ENCODE measurements around the gene ABCB8. TPM values are rescaled to one million over a fixed set of nuclear protein-coding genes. Genes with fewer than 3 reads are reported as not detected.

The ABCB8 gene
- total and polyA plus RNA-seq, 2 donors (not counting 1 experiment from before 2014, with no cell fraction given): 41.4 to 69.7 TPM

Other genes with a start within 250 kb of the ABCB8 start
- 0.25 and 0.73 TPM in 2 replicates for gene TMEM176B, start 228.1 kb upstream of the ABCB8 start, total RNA-seq
- gene TMEM176B, start 228.1 kb upstream of the ABCB8 start, polyA plus RNA-seq: 0.76 and 1.4 TPM in 2 replicates
- not detected in 2 replicates for gene TMEM176A, start 227.7 kb upstream of the ABCB8 start, total RNA-seq
- gene TMEM176A, start 227.7 kb upstream of the ABCB8 start, polyA plus RNA-seq: 0.22 and 1.1 TPM in 2 replicates
- not detected in 2 replicates for gene AOC1, start 175.9 kb upstream of the ABCB8 start, total RNA-seq
- gene AOC1, start 175.9 kb upstream of the ABCB8 start, polyA plus RNA-seq: 0.07 TPM in 1 of 2 replicates, not detected in the other
- 0.86 and 0.87 TPM in 2 replicates for gene KCNH2, start 50.1 kb upstream of the ABCB8 start, total RNA-seq
- 2.0 and 2.7 TPM in 2 replicates for gene KCNH2, start 50.1 kb upstream of the ABCB8 start, polyA plus RNA-seq
- 0.39 TPM in 1 of 2 replicates, not detected in the other for gene NOS3, start 37.4 kb upstream of the ABCB8 start, total RNA-seq
- gene NOS3, start 37.4 kb upstream of the ABCB8 start, polyA plus RNA-seq: 0.54 and 0.75 TPM in 2 replicates
- 4.2 and 5.1 TPM in 2 replicates for gene ATG9B, start 4.0 kb upstream of the ABCB8 start, total RNA-seq
- 7.2 and 10.2 TPM in 2 replicates for gene ATG9B, start 4.0 kb upstream of the ABCB8 start, polyA plus RNA-seq
- 2.9 and 4.8 TPM in 2 replicates for gene ASIC3, start 20.1 kb downstream of the ABCB8 start, total RNA-seq
- 5.0 and 6.3 TPM in 2 replicates for gene ASIC3, start 20.1 kb downstream of the ABCB8 start, polyA plus RNA-seq
- gene CDK5, start 29.4 kb downstream of the ABCB8 start, total RNA-seq: 8.2 and 8.9 TPM in 2 replicates
- 4.5 and 8.4 TPM in 2 replicates for gene CDK5, start 29.4 kb downstream of the ABCB8 start, polyA plus RNA-seq
- 106 and 113 TPM in 2 replicates for gene SLC4A2, start 31.1 kb downstream of the ABCB8 start, total RNA-seq
- gene SLC4A2, start 31.1 kb downstream of the ABCB8 start, polyA plus RNA-seq: 82.8 and 103 TPM in 2 replicates
- gene FASTK, start 52.4 kb downstream of the ABCB8 start, total RNA-seq: 119 and 120 TPM in 2 replicates
- gene FASTK, start 52.4 kb downstream of the ABCB8 start, polyA plus RNA-seq: 251 and 258 TPM in 2 replicates
- gene TMUB1, start 55.0 kb downstream of the ABCB8 start, total RNA-seq: 44.4 and 49.2 TPM in 2 replicates
- 81.9 and 102 TPM in 2 replicates for gene TMUB1, start 55.0 kb downstream of the ABCB8 start, polyA plus RNA-seq
- 20.2 and 21.1 TPM in 2 replicates for gene AGAP3, start 58.0 kb downstream of the ABCB8 start, total RNA-seq
- 15.2 and 22.3 TPM in 2 replicates for gene AGAP3, start 58.0 kb downstream of the ABCB8 start, polyA plus RNA-seq
- gene GBX1, start 139.2 kb downstream of the ABCB8 start, total RNA-seq: not detected in 2 replicates
- not detected in 2 replicates for gene GBX1, start 139.2 kb downstream of the ABCB8 start, polyA plus RNA-seq
- not detected in 2 replicates for gene ASB10, start 158.8 kb downstream of the ABCB8 start, total RNA-seq
- not detected in 2 replicates for gene ASB10, start 158.8 kb downstream of the ABCB8 start, polyA plus RNA-seq
- 3.1 and 4.2 TPM in 2 replicates for gene H2BK1, start 182.0 kb downstream of the ABCB8 start, total RNA-seq
- gene H2BK1, start 182.0 kb downstream of the ABCB8 start, polyA plus RNA-seq: not detected in 2 replicates
- gene ABCF2, start 198.8 kb downstream of the ABCB8 start, total RNA-seq: 27.1 and 30.2 TPM in 2 replicates
- gene ABCF2, start 198.8 kb downstream of the ABCB8 start, polyA plus RNA-seq: 12.5 and 16.1 TPM in 2 replicates
- 39.4 and 44.0 TPM in 2 replicates for gene CHPF2, start 204.0 kb downstream of the ABCB8 start, total RNA-seq
- 28.8 and 39.9 TPM in 2 replicates for gene CHPF2, start 204.0 kb downstream of the ABCB8 start, polyA plus RNA-seq
- gene SMARCD3, start 220.2 kb downstream of the ABCB8 start, total RNA-seq: 0.29 TPM in 1 of 2 replicates, not detected in the other
- gene SMARCD3, start 220.2 kb downstream of the ABCB8 start, polyA plus RNA-seq: 1.0 and 1.4 TPM in 2 replicates